LNCaP clone FGC (cell line): ENCODE data around the gene MACO1.

Source experiments
- DNase-seq: peaks from one replicate; pipeline ENCODE4 v3.0.0-alpha.2; 2011; ENCODE audit warnings: low read depth
- H3K4me3 ChIP-seq: 2 replicates; pipeline ENCODE4 v1.5.1; 2011; ENCODE audit warnings: mild to moderate bottlenecking, low read depth, low read length, control low read depth
- CTCF ChIP-seq: IDR thresholded peaks from 2 replicates; pipeline ENCODE4 v1.5.1; 2012; ENCODE audit warnings: mild to moderate bottlenecking; ENCODE audit not compliant: control insufficient read depth, insufficient read depth; ENCODE audit errors: extremely low read depth

The MACO1 gene

GRCh38 chr1:25549273-25550154, 118.8 kb downstream of the MACO1 start:
- no peak for DNase-seq
- TF ChIP-seq CTCF: no peak
- no peak overlapping the region for H3K4me3 ChIP-seq
